ENCODE data around the gene DGUOK.

DGUOK gene

DNA sequence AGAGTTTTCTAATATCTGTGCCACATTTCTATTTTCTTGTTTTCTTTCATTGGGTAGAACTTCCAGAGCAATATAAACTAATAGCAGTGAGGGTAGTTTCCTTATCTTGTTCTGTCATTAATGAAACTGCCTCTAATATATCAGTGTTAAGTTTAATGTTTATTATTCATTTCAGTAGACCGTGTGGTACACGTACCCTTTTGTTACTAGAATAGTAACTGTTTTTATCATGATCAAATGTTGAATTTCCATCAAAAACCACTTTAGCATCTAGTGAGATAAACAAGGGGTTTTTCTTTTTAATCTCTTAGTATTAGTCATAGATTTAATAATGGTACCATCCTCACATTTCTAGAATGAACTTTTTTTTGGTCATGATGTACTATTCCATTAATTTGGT lies 16.0 kb downstream of the DGUOK start:
- no peak for FAIRE-seq
- DNase-seq (ENCODE audit: extremely low spot score, insufficient read length, low read depth), result no peak

DNA sequence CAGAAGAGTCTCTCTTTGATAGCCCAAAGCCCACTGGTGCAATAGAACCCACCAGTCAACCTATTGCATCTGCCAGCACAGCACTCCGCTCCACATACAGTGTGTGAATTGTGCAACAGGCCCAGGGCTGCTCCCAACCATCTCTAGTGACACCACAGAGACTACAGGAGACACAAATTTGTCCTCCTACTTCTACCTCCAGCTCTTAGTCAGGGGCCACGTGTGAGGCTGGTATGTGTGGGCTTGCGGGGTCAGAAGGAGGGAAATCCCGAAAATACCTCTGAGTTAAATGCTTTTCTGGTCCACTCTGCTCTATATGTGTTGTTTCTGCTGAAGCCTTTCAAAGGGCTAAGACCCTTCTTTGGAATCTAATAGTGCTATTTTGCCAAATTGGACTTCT lies 18.0 kb downstream of the DGUOK start:
- no peak for FAIRE-seq
- DNase-seq (ENCODE audit: extremely low spot score, insufficient read length, low read depth), result no peak

DNA sequence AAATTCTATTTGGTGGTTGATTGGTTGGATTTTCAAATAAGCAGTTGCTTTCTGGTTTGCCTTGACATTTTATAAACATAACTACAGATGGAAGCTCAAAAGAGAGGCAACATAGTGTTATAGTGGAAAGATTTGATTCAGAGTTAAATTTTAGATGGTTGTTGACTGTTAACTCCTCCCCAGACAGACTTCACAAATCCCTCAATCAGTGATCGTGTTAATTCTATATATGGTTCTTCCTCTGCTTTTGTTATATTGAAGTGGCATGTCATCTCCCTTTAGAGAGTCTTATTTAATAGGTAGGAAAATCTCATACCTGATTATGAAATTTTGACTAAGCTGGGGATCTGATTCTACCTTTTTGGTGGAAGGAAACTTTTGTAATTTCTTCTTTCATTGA lies 19.5 kb downstream of the DGUOK start:
- FAIRE-seq (no peak), DNase-seq (ENCODE audit: extremely low spot score, insufficient read length, low read depth) (no peak)

DNA sequence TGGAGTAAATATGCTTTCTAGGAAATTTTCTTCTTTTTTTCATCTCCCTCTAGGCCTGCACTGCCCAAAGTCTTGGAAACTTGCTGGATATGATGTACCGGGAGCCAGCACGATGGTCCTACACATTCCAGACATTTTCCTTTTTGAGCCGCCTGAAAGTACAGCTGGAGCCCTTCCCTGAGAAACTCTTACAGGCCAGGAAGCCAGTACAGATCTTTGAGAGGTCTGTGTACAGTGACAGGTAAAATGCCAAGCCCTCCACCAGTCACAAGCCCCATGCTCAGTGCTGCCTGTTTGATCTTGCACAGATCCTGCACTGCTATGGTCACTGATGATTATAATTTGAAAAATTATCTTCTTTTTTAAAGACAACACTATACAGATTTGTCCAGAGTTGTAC lies 20.0 kb downstream of the DGUOK start:
- DNase-seq (ENCODE audit: extremely low spot score, insufficient read length, low read depth) (no peak), FAIRE-seq (no peak)

DNA sequence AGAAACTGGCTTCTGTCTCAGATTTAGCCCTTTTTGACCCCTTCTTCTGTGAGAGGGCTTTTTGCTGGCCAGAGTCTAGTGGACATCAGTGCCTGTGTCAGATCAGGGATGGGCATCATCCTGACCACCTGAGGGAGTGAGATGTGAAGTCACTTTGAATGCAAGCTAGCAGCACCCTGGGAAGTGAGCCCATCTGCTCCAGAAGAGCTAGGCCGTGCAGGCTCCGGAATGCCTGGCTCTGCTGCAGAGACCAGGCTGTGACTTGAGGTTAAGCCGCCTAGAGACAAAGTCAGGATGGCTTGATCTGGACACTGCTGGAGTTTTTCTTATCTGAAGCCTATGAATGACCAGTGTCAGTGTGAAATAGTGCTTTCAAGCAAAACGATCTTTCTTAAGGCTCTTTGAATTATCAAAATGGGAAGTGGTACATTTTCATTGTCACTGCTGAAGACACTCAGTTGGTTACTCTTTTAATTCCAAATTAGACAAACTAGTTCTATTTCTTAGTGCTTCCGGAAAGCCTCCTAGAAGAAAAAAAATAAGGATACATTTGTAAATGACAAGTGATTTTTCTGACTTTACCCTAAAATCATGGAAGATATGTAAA lies 20.8 kb downstream of the DGUOK start:
- DNase-seq (ENCODE audit: extremely low spot score, insufficient read length, low read depth), result no peak
- no peak for FAIRE-seq

DNA sequence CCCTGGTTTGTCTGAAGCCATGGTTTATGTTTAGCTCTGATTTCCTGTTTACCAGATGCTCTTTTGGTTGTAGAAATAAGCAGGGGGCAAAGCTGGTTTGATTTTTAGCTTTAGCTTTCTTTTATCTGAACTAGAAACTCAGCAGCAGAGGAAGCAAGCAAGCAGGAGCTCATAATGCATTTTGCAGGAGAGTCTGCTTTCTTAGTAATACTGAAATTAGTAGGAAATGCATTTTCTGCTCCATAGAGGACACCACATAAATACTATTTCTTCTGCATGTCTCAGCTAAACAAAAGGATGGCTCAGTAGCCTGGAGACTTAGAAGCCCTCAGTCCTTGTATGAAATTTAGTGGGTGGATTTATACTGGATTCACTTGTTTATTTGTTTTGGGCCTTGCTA lies 23.1 kb downstream of the DGUOK start:
- DNase-seq (ENCODE audit: extremely low spot score, insufficient read length, low read depth) (no peak), FAIRE-seq (no peak)

DNA sequence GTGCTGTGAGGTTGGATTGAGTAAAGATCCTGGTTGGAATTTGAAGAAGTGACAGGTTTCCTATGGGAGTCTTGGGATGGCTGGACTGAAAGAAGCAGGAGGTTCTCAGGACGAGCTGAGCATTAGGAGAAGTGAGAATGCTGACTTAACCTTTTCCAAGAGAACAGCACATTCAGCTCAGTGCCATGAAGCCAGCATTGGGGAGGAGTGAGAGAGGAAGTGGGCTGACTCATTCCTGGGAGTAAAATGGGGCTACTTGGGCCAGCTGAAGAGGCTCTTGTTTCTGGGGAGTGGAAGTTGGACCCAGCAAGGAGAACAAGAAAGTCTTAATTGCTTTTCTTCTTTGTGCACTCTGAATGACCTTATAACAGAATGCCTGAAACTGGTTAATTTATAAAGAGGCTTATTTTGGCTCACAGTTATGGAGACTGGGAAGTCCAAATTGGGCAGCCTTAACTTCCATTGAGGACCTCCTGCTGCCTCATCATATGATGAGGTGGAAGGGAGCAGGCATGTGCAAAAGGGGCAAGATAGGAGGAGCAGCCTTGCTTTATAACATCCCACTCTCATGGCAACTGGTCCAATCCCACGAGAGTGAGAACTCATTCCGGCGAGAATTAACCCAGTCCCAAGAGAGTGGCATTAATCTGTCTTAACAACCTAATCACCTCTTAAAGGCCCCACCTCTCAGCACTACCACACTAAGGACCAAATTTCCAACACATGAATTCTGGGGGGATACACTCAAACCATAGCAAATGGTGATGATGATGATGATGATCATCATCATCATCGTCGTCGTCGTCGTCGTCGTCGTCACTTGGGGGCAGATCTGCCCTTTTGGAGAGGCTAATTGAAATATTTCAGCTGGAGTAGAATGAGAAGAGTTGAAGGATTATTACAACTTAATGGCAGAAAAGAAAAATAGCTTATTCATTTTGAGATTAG lies 26.1 kb downstream of the DGUOK start:
- no peak for FAIRE-seq
- no peak for DNase-seq (ENCODE audit: extremely low spot score, insufficient read length, low read depth)

DNA sequence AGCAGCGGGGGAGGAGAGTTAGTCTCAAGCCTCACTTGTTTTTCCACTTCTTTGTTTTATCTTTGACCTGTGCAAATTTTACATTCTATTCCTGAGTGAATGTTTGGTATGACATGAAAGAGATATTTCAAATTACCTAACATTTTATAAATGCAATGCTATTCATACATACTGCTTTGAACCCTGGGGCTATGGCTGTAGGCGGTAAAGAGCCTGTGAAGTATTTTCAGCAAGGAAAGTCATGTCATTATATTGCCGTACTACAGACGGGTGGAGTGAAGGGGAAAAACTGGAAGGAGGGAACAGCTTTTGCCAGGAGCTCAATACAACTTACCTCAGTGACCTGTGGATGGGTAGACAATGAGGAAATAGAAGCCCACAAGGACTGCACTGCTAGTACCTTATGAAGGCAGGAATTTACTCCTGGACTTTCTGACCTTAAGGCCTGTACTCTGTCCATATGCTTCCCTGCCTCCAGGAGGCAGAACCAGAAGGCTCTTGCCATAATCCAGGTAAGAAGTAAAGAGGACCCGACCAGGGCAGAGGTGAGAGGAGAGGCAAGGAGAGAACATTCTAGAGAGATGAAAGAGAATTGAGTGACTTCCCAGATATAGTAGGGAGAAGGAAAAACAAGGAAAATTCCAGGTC lies 29.7 kb downstream of the DGUOK start:
- no peak for DNase-seq (ENCODE audit: extremely low spot score, insufficient read length, low read depth)
- FAIRE-seq, result no peak

DNA sequence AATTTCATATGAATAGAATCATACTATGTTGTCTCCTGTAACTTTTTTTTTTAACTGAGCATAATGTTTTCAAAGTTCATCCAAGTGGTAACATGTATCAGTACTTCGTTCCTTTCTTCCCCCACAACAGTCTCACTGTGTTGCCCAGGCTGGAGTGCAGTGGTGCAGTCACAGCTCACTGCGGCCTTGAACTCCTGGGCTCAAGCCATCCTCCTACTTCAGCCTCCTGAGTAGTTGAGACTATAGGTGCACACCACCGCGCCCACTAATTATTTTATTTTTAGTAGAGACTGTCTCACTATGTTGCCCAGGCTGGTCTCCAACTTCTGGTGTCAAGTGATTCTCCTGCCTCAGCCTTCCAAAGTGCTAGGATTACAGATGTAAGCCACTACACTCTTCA lies 34.6 kb downstream of the DGUOK start:
- FAIRE-seq (no peak), DNase-seq (ENCODE audit: extremely low spot score, insufficient read length, low read depth) (no peak)

DNA sequence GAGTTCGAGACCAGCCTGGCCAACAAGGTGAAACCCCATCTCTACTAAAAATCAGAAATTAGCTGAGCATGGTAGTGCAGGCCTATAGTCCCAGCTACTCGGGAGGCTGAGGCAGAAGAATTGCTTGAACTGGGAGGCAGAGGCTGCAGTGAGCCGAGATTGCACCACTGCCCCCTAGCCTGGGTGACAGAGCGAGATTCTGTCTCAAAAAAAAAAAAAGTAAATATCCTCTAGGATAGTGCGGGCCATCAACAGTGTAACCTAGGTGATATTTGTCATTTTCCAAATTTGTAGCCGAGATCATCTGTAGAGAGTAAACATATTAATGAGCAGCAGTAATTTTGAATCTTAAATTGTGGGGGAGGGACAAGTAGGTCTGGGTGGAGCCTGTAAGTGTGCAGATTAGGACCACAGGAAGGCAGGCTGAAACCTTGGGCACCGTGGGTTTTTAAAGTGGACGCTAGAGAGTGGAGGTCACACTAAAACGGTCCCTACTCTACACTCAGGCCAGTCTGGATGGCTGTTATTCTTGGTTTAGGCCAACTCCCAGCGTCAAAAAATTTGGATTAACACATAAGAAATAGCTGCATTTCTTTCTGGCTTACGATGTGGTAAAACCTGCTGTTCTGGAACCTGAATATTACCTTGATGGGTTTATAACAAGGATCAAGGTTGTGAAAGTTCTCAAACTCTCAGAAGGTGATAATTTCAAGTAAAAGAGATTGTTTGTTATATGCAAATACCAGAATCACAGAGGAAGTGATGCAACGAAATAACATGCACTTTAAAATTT lies 35.3 kb downstream of the DGUOK start:
- FAIRE-seq, result no peak
- no peak for DNase-seq (ENCODE audit: extremely low spot score, insufficient read length, low read depth)

DNA sequence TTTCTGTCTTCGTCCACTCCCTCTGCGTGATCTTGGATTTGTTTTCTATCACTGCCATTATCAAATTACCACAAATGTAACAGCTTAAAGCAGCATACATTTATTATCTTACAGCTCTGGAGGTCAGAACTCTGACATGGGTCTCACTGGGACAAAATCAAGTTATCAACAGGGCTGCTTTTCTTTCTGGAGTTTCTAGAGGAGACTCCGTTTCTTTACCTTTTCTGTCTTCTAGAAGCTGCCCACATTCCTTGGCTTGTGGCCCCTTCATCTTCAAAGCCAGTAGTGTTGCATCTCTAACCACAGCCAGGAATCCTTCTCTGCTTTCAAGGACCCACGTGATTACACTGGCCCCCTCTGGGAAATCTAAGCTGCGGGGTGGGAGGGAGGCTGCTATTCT lies 36.1 kb downstream of the DGUOK start:
- no peak for FAIRE-seq
- no peak for DNase-seq (ENCODE audit: extremely low spot score, insufficient read length, low read depth)

DNA sequence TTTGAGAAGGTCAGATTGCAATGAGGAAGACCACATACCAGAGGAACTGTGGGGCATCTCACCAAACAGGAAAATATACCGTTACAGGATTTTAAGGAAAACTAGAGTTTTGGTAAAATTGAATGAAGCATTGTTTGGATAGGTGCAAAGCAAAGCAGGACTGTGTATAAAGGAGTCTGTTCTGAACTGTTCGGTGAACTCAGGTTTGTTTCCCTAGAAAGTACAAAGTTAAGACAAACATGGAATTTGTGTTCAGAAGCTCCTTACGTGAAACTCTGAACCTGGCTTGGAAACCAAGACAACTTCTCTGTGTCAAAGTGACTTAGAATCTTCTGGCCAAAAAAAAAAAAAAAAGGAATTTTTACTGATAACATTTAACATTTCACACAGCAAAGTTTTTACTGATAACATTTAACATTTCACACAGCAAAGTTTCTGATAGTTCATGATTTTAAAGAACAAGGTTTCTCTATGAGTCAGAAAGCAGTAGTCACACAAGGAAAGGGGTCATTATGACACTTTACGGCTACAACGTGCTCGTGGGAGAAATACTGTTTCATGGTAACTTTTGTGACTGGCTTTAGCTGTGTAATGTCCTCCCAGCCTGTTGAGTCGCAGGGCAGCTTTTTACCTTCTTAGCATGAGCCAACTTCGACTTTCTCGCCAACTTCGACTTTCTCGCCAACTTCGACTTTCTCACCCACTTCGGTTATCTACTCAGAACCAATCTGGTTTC lies 36.9 kb downstream of the DGUOK start:
- FAIRE-seq (peak; percentile 83), DNase-seq (ENCODE audit: extremely low spot score, insufficient read length, low read depth) (no peak)

DNA sequence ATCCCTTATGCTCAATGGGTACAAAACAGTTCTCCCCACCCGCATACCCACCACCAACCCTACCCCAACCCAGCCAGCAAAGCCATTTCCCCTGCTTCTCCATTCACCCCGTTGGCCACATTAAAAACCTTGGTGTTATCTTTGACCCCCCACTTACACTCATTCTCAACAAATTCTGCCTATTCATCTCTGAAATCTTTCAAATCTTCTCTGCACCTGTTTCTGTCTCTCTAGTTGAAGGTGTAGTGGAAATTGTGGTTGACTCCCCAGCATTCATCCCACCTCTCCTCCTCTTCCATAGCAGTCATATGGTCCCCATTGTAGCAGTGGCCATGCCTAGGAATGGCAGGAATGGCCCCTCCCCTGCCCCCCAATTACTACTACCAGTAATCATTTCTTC lies 37.5 kb downstream of the DGUOK start:
- DNase-seq (ENCODE audit: extremely low spot score, insufficient read length, low read depth) (no peak), FAIRE-seq (no peak)

DNA sequence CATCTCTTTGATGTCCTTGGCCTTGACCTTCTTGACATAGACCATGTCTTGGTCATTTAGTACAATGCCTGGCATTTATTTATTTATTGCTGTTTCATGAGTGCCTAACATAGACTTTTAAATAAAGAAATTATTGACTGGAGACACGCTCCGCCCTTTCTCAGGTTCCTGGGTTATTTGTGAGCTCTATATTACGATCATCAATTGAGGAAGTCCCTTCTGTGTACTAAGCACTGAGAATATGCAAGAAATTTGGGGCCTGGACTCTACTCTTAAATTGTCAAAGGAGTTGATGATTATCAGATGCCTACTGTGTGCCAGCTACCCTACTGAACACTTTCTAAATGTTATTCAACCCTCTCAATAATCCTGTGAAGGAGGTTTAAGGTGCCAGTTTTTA lies 38.4 kb downstream of the DGUOK start:
- DNase-seq (ENCODE audit: extremely low spot score, insufficient read length, low read depth) (no peak), FAIRE-seq (no peak)

DNA sequence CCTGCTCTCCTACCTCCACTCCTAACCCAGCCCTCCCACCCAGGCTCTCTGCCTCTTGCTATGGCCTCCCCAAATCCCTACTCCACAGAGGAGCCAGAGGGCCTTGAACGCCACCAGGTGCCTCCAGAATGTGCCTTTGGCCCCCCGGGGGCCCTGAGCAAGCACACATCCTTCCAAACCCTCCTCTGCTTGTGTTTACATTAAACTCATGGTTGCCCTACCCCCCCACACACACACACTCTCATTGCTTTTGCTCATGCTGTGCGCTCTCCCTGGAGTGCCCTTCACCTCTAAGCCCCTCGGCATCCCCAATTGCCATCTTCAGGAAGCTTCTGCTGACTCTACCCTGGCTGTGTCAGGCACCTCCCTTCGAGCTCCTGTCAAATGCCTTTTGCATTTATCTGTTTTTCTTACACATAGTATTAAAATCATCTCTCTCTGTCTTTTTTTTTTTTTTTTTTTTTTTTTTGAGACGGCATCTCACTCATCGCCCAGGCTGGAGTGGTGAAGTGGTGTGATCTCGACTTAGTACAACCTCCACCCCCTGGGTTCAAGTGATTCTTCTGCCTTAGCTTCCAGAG lies 41.8 kb downstream of the DGUOK start:
- no peak for FAIRE-seq
- DNase-seq (ENCODE audit: extremely low spot score, insufficient read length, low read depth), result no peak

DNA sequence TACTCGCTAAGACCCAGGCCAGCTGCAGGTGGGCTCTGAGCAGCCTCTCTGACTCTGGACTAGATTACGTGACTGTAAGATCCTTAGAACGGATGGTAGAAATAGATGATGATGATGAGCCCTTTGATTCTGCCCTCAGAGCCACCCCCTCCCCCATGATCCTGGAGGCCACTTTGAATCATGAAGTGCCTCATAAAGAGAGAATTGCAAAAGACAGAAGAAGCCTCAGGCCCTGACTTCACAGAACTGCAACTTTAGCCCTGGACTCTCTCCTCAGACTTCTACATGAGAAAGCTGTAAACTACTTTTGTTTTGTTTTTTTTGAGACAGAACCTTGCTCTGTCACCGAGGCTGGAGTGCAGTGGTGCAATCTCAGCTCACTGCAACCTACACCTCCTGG lies 42.7 kb downstream of the DGUOK start:
- DNase-seq (ENCODE audit: extremely low spot score, insufficient read length, low read depth) (no peak), FAIRE-seq (no peak)

DNA sequence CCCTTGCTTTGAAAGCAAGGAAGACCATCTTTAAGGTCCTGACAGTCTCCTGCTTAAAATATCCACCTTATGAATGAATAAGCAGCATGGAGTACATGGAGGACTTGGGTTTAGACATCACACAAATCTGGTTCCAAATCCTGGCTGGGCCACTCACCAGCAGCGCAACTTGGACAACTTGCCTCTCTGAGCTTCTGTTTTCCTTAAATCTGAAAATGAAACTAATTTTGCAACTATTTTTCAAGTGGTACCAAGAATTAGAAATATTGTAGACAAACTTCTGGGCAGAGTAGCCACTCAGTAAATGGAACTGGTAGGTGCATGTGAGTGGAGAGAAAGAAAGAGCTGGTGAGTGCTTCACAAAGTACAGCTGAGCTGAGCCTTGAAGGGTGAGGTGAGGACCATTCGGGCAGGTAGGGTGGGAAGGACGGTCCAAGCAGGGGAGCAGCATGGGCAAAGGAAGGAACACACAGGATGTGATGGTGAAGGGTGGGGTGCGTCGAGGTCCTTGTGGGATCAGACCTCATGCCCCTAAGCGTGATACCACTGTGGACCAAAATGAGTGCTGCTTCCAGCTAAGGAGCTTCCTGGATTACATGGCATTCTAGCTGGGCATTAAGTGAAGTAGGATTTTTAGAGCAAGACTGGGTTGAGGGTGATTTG lies 43.6 kb downstream of the DGUOK start:
- FAIRE-seq (no peak), DNase-seq (ENCODE audit: extremely low spot score, insufficient read length, low read depth) (no peak)

DNA sequence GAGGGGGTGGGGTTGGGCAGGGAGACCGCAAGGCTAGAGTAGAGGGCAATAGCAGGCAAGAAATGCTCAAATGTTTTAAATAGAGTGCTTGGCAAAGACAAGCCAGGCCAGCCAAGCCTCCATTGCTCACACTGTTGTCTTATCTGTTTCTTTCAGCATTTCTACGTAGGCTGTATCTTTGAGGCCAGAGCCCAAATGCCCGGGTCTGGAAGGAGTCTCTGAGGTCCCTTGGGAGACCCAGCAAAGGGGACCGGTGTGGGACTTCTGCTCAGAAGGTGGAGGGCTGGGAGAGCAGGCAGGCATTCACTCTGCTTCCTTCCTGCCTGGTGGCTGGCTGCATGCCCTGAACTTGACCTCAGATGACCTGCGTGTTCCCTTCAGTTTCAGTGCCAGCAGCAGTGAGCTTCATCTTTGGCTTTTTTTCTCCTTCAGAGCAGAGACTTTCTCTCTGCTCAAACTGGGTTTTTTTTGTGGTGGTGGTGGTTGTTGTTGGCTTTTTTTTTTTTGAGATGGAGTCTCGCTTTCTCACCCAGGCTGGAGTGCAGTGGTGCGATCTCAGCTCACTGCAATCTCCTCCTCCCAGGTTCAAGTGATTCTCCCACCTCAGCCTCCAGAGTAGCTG lies 44.3 kb downstream of the DGUOK start:
- peak; percentile 43 for DNase-seq (ENCODE audit: extremely low spot score, insufficient read length, low read depth)
- peak; percentile 93 for FAIRE-seq

Measured in GM18507 (cell line).